GM18505 (cell line): ENCODE results near the gene CMIP.
"Not testable (repeated sequence)": the region's sequence is repeated elsewhere in the genome, so short reads cannot be mapped to it uniquely, and the experiment has no call there.

ENCODE experiments used
- ATAC-seq: cut with Tn5 transposase; IDR thresholded peaks from one replicate; pipeline ENCODE4 v1.9.1; 2021; ENCODE audit not compliant: unreplicated experiment
- POLR2A ChIP-seq: IDR thresholded peaks from 4 replicates; pipeline ENCODE4 v1.6.1; 2011; ENCODE audit warnings: borderline replicate concordance; ENCODE audit not compliant: insufficient read depth, insufficient read length; ENCODE audit errors: extremely low read depth

The CMIP gene

GRCh38 chr16:81409016-81409556, 35.5 kb upstream of the CMIP start:
- no peak for TF ChIP-seq POLR2A
- ATAC-seq: no peak

- no peak for ATAC-seq
- TF ChIP-seq POLR2A: no peak
Observed at GRCh38 chr16:81410643-81411293, 33.8 kb upstream of the CMIP start.

GRCh38 chr16:81413245-81413990, 31.2 kb upstream of the CMIP start:
- TF ChIP-seq POLR2A: no peak
- ATAC-seq: no peak

GRCh38 chr16:81415751-81416150, 28.9 kb upstream of the CMIP start:
- no peak for TF ChIP-seq POLR2A
- ATAC-seq: no peak

GRCh38 chr16:81416749-81417148, 27.9 kb upstream of the CMIP start:
- ATAC-seq: no peak
- no peak for TF ChIP-seq POLR2A

GRCh38 chr16:81417210-81417609, 27.4 kb upstream of the CMIP start:
- no peak for TF ChIP-seq POLR2A
- no peak for ATAC-seq

GRCh38 chr16:81419806-81420205, 24.8 kb upstream of the CMIP start:
- no peak for TF ChIP-seq POLR2A
- ATAC-seq: no peak

GRCh38 chr16:81421126-81421525, 23.5 kb upstream of the CMIP start:
- no peak for ATAC-seq
- TF ChIP-seq POLR2A: no peak

- TF ChIP-seq POLR2A: no peak
Observed at GRCh38 chr16:81421536-81421935, 23.1 kb upstream of the CMIP start.

GRCh38 chr16:81422153-81422552, 22.5 kb upstream of the CMIP start:
- not testable (repeated sequence) for ATAC-seq

More at GRCh38 chr16:81421536-81421935, 23.1 kb upstream of the CMIP start:
- ATAC-seq: no peak

GRCh38 chr16:81424771-81425170, 19.8 kb upstream of the CMIP start:
- no peak for ATAC-seq
- TF ChIP-seq POLR2A: no peak

GRCh38 chr16:81427219-81427618, 17.4 kb upstream of the CMIP start:
- no peak for ATAC-seq
- TF ChIP-seq POLR2A: no peak

- TF ChIP-seq POLR2A: no peak
- ATAC-seq: no peak
Observed at GRCh38 chr16:81429045-81429521, 15.5 kb upstream of the CMIP start.

GRCh38 chr16:81431554-81432353, 12.9 kb upstream of the CMIP start:
- no peak for ATAC-seq
- no peak for TF ChIP-seq POLR2A

- ATAC-seq: no peak
Observed at GRCh38 chr16:81432937-81433557, 11.6 kb upstream of the CMIP start.

More at GRCh38 chr16:81432937-81433557, 11.6 kb upstream of the CMIP start:
- no peak for TF ChIP-seq POLR2A
